COR-L47 (cell line): ENCODE measurements around the gene ATAD5.
A peak's percentile ranks its signal among the peaks of the same experiment; 100 is the strongest.
"Not testable (repeated sequence)": the region's sequence is repeated elsewhere in the genome, so short reads cannot be mapped to it uniquely, and the experiment has no call there.

ENCODE experiments used
- DNase-seq: peaks from one replicate; lab custom pipeline; 2025; lab: John Stamatoyannopoulos, UW

The ATAD5 gene

DNA sequence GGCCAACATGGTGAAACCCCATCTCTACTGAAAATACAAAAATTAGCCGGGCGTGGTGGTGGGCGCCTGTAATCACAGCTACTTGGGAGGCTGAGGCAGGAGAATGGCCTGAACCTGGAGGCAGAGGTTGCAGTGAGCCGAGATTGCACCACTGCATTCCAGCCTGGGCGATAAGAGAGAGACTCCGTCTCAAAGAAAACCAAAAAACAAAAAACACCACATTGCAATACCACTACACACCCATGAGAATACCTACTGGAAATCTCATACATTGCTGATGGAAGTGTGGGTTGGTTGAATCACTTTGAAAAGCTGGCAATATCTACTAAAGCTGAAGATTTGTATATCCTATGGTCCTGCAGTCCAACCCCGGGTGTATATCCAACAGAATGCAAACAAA lies 78.4 kb downstream of the ATAD5 start:
- not testable (repeated sequence) for DNase-seq

- DNase-seq = no peak
Measured at GRCh38 chr17:30913955-30914354, 82.2 kb downstream of the ATAD5 start.

DNA sequence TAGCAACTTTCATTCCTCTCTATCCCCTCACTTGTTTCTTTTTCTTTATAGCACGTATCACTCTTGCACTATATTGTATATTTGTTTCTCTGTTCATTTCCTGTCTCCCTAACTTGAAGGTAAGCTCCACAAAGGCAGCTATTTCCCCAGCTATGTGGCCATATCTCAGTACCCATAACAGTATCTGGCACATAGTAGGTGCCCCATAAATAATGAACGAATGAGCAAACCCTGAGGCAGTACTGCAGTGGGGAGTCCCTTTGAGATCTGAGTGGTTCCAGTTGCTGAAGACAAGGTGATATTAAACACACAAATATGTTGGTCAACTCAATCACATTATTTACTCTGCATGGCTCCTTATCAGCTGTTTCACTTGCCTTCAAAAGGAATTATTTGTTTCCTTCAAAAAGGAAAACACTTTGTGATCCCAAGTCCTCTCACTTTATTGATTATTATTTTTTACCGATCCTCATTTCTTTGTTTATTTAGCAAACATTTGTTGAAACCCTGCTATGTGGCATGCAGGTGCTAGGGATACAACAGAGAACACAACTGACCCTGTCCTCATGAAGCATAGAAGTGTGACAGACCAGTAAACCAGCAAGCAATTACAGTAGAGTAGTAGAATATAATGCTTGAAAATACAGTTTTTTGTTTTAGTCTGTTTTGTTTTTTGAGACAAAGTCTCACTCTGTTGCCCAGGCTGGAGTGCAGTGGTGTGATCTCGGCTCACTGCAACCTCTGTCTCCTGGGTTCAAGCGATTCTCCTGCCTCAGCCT lies 84.3 kb downstream of the ATAD5 start:
- no peak for DNase-seq

DNA sequence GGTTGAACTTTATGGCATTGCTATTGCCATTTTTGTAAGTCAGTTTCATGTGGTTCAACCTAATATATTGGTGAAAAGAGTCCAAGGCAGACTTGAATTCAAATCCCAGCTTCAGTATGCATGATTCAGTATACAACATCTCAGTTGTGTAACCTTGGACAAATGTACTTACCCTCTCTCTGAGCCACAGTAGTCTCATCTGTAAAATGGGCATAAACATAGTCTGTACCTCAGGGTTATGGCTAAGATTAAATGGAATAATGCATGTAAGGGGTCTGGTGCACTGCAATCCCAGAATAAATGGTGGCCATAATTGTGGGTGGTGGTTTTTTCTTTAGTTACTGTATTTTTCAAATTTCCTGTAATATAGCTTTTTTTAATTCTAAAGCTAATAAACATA lies 85.3 kb downstream of the ATAD5 start:
- no peak for DNase-seq

- no peak for DNase-seq
Measured at GRCh38 chr17:30920282-30920681, 88.5 kb downstream of the ATAD5 start.

GRCh38 chr17:30920683-30921543 lies 89.1 kb downstream of the ATAD5 start:
- DNase-seq = no peak

DNA sequence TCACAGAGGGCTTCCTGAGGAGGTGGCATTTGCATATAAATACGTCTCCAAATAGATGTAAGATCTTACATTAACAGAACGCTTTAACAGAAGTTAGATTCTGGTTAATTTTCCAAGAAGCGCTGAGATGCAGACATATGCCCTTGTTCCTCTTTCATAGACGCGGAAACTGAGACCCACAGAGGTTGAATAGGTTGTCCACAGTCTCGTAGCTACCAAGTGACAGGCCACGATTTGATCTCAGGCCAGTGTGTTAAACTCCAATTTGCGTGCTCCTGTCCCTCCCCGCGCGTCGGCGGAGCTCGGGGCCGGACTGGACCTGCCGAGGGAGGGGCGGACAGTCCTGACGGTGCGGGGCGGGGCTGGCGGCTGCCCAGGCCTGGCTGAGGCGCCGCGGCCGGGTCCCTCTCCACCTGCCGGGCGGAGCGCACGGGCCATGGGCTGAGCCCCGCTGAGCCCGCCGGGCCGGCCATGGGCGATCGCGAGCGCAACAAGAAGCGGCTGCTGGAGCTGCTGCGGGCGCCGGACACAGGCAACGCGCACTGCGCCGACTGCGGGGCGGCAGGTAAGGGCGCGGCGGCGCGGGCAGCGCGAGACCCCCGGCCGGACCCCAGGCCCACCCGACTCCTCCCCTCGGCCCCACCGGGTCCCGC lies 89.9 kb downstream of the ATAD5 start, which contains the start of gene ADAP2:
ADAP2 (plus strand) TSS at position 402 of the 653 bp plus-strand sequence; CDS start at position 472, 70 bp downstream.
- peak; percentile 3 for DNase-seq

GRCh38 chr17:30922235-30923030 lies 90.7 kb downstream of the ATAD5 start:
- no peak for DNase-seq

DNA sequence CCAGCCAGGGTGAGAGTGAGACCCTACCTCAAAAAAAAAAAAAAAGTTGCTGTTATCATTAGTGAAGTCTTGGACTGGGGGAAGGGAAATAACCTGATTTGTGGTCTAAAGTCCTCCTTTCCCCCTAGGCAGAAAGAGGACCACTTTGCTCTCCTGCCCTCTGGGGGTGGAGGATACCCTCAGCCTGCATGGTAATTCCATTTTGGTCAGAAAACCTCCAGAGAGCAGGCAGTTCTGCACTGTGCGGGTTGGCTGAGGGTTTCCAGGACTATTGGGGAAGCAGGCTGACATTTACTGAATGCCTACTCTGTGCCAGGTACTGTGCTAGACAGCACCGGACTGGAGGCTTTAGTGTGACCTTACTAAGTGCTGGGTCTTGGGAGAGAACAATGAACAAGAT lies 92.6 kb downstream of the ATAD5 start:
- no peak for DNase-seq

DNA sequence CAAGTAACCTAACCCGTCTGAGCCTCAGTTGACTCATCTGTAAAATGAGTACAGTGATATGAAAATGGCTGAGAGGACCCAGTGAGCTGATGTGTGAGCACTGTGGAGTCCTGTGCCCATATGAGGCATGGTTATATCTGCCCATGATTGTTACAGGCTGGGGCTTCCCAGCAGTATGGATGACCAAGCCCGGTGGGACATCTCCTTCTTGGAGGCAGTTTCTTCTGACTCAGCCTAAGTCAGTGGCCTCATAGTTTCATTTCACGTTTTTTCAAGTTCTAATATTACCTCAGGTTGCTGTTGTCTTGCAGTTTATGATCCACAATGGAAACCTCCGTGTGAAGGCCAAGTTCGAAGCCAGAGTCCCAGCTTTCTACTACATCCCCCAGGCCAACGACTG lies 94.8 kb downstream of the ATAD5 start:
- DNase-seq = no peak

- DNase-seq = no peak
Measured at GRCh38 chr17:30927756-30928155, 96.0 kb downstream of the ATAD5 start.

- DNase-seq = no peak
Measured at GRCh38 chr17:30928584-30928983, 96.8 kb downstream of the ATAD5 start.

GRCh38 chr17:30929081-30929633 lies 97.4 kb downstream of the ATAD5 start:
- DNase-seq = no peak

- DNase-seq = not testable (repeated sequence)
Measured at GRCh38 chr17:30929861-30930260, 98.1 kb downstream of the ATAD5 start.

GRCh38 chr17:30930495-30930894 lies 98.7 kb downstream of the ATAD5 start:
- DNase-seq = no peak

GRCh38 chr17:30931582-30931981 lies 99.8 kb downstream of the ATAD5 start:
- DNase-seq = not testable (repeated sequence)

DNA sequence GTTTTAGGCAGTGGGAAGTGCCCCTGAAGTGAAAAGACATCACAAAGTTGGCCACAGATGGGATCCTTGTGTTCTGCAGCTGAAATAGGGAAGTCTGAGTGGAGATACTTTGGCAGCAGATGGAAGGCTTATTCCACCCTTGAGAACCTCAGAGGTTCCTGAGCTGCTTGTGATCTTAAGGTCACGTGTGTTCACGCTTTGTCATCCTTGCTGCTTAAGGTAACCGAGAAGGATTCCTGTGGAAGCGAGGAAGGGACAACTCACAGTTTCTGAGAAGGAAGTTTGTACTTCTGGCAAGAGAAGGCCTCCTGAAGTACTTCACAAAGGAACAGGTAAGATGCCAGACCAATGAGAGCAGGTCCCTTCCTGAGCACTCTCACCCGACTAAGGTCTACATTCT lies 102.2 kb downstream of the ATAD5 start:
- DNase-seq = no peak

DNA sequence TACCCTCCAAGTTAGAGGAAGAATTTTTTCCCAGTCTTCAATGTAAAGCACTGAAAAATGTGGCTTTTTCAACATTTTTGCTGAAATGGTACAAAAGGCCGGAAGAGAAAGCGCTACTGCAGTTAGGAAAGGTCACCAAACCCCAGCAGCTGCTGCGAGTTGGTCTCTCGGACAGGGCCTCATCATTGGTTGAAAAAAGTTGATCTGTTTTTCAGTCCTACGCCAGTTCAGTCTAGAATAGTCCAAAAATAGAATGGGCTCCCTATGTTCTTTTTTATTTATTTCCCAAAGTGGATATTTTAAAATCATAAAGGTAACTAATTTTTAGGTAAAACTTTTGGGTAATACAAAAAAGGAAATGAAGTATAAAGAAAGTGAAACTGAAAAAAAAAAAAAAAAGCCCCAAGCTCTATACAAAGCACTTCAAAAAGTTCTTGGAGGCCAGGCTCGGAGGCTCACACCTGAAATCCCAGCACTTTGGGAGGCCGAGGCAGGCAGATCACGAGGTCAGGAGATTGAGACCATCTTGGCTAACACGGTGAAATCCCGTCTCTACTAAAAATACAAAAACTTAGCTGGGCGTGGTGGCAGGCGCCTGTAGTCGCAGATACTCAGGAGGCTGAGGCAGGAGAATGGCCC lies 107.4 kb downstream of the ATAD5 start:
- no peak for DNase-seq

DNA sequence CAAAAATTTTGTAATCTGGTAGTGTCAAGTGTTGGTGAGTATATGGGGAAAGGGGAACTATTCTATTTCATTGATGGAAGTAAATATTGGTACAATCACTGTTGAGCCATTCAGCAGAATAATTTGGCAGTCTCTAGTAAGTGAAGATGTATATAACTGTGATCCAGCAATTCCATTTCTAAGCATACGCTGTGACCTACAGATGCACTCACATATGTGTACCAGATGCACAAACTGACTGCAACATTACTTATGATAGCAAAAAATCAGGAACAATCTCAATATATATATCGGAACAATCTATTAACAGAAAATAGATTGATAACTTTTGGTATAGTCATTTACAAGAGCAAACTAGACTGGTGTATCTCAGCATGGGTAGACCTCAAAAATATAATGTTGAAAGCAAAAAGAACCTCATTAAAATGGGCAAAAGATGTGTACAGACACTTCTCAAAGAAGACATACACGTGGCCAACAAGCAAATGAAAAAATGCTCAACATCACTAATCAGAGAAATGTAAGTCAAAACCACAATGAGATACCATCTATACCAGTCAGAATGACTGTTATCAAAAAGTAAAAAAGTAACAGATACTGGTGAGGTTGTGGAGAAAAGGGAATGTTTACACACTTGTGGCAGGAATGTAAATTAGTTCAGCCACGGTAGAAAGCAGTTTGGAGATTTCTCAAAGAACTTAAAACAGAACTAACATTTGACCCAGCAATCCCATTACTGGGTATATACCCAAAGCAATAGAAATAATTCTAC lies 110.7 kb downstream of the ATAD5 start:
- DNase-seq = no peak
